HUES48 (cell line): ENCODE results near the gene BICDL1.
"Not testable (repeated sequence)": the region's sequence is repeated elsewhere in the genome, so short reads cannot be mapped to it uniquely, and the experiment has no call there.

Source experiments
- H3K27ac ChIP-seq: one replicate; pipeline ENCODE4 v1.7.0; 2013; ENCODE audit warnings: low read depth, low read length, inconsistent platforms
- H3K27me3 ChIP-seq: 2 replicates; pipeline ENCODE4 v1.6.1; 2013; ENCODE audit warnings: mild to moderate bottlenecking, low read length; ENCODE audit not compliant: control insufficient read depth, insufficient read depth
- H3K36me3 ChIP-seq: 2 replicates; pipeline ENCODE4 v1.6.1; 2013; ENCODE audit warnings: low read length; ENCODE audit not compliant: control insufficient read depth, insufficient read depth
- H3K4me1 ChIP-seq: 2 replicates; pipeline ENCODE4 v1.6.1; 2013; ENCODE audit warnings: mild to moderate bottlenecking, low read length; ENCODE audit not compliant: control insufficient read depth, insufficient read depth
- H3K4me3 ChIP-seq: 2 replicates; pipeline ENCODE4 v1.5.1; 2013; ENCODE audit warnings: mild to moderate bottlenecking, low read depth, low read length
- H3K9ac ChIP-seq: 2 replicates; pipeline ENCODE4 v1.6.1; 2013; ENCODE audit warnings: mild to moderate bottlenecking, low read depth, low read length, moderate library complexity
- H3K9me3 ChIP-seq: 2 replicates; pipeline ENCODE4 v1.6.1; 2013; ENCODE audit warnings: low read length; ENCODE audit not compliant: control insufficient read depth, insufficient read depth

Gene BICDL1

GRCh38 chr12:119964929-119965328 lies 24.1 kb upstream of the BICDL1 start:
- Histone ChIP-seq H3K36me3 (no peaks in the 10 kb centered on the region), H3K4me1 (no peaks in the 10 kb centered on the region), H3K9ac (no peak overlapping the region), H3K9me3 (no peaks in the 10 kb centered on the region), H3K27me3 (no peaks in the 10 kb centered on the region), H3K27ac (no peak overlapping the region), H3K4me3 (no peak overlapping the region)

- H3K9ac ChIP-seq, result no peak overlapping the region
- H3K4me3 ChIP-seq, result no peak overlapping the region
- H3K27ac ChIP-seq, result no peak overlapping the region
- H3K36me3 ChIP-seq, result no peaks in the 10 kb centered on the region
- H3K27me3 ChIP-seq, result no peaks in the 10 kb centered on the region
- no peaks in the 10 kb centered on the region for H3K4me1 ChIP-seq
- no peaks in the 10 kb centered on the region for H3K9me3 ChIP-seq
Observed at GRCh38 chr12:119980242-119980641, 8.8 kb upstream of the BICDL1 start.

GRCh38 chr12:119980702-119981101 lies 8.3 kb upstream of the BICDL1 start:
- H3K4me1 ChIP-seq, H3K36me3 ChIP-seq, H3K27ac ChIP-seq, H3K9ac ChIP-seq, H3K27me3 ChIP-seq, H3K9me3 ChIP-seq, H3K4me3 ChIP-seq: not testable (repeated sequence)

- peak overlapping the region; percentile 77 for H3K27ac ChIP-seq
- peak overlapping the region; percentile 30; the same call in 1 of the 2 replicates for H3K9ac ChIP-seq
- peaks cover 7% of the 10 kb centered on the region; the same call in 1 of the 2 replicates for H3K36me3 ChIP-seq
Observed at GRCh38 chr12:119989361-119989730, 310 bp downstream of the BICDL1 start.

DNA sequence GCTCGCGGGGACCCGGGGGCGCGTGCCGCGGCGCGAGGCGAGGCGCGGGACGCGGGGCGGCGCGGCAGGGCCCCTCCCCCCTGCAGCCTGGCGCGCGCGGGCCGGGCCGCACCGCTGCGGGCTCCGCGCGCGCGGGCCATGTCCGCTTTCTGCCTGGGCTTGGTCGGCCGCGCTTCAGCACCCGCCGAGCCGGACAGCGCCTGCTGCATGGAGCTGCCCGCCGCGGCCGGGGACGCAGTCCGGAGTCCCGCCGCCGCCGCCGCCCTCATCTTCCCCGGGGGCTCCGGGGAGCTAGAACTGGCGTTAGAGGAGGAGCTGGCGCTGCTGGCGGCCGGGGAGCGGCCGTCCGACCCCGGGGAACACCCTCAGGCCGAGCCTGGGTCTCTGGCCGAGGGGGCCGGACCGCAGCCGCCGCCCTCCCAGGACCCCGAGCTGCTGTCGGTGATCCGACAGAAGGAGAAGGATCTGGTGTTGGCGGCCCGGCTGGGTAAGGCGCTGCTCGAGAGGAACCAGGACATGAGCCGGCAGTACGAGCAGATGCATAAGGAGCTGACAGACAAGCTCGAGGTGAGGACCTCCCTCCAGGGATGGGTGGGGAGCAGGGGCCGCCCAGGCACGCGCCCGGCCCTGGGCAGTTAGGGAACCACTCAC lies 820 bp downstream of the BICDL1 start:
- Histone ChIP-seq H3K4me1 (peaks cover 17% of the 10 kb centered on the region), H3K36me3 (peaks cover 7% of the 10 kb centered on the region; the same call in 1 of the 2 replicates), H3K4me3 (peak overlapping the region; percentile 70), H3K9ac (no peak overlapping the region), H3K27ac (no peak overlapping the region), H3K27me3 (peaks cover 12% of the 10 kb centered on the region), H3K9me3 (no peaks in the 10 kb centered on the region)

More at GRCh38 chr12:119989361-119989730, 310 bp downstream of the BICDL1 start:
- Histone ChIP-seq H3K9me3 (no peaks in the 10 kb centered on the region), H3K27me3 (peaks cover 12% of the 10 kb centered on the region), H3K4me1 (peaks cover 17% of the 10 kb centered on the region), H3K4me3 (peak overlapping the region; percentile 80)

GRCh38 chr12:119990382-119990874 lies 1.4 kb downstream of the BICDL1 start:
- H3K9ac ChIP-seq, result no peak overlapping the region
- peaks cover 7% of the 10 kb centered on the region; the same call in 1 of the 2 replicates for H3K36me3 ChIP-seq
- peaks cover 17% of the 10 kb centered on the region for H3K4me1 ChIP-seq
- H3K27ac ChIP-seq, result no peak overlapping the region
- H3K4me3 ChIP-seq, result peak overlapping the region; percentile 70
- peaks cover 12% of the 10 kb centered on the region for H3K27me3 ChIP-seq
- no peaks in the 10 kb centered on the region for H3K9me3 ChIP-seq

- no peaks in the 10 kb centered on the region for H3K9me3 ChIP-seq
- peaks cover 7% of the 10 kb centered on the region; the same call in 1 of the 2 replicates for H3K36me3 ChIP-seq
- H3K4me3 ChIP-seq, result no peak overlapping the region
- peaks cover 17% of the 10 kb centered on the region for H3K4me1 ChIP-seq
- H3K27ac ChIP-seq, result no peak overlapping the region
- H3K9ac ChIP-seq, result no peak overlapping the region
- H3K27me3 ChIP-seq, result peaks cover 8% of the 10 kb centered on the region
Observed at GRCh38 chr12:119992129-119992705, 3.2 kb downstream of the BICDL1 start.

GRCh38 chr12:119994892-119995658 lies 6.0 kb downstream of the BICDL1 start:
- H3K27ac ChIP-seq, result no peak overlapping the region
- H3K9ac ChIP-seq, result no peak overlapping the region
- H3K36me3 ChIP-seq, result peaks cover 7% of the 10 kb centered on the region; the same call in 1 of the 2 replicates
- no peak overlapping the region for H3K4me3 ChIP-seq
- H3K9me3 ChIP-seq, result no peaks in the 10 kb centered on the region
- H3K27me3 ChIP-seq, result no peaks in the 10 kb centered on the region; the same call in 1 of the 2 replicates
- peaks cover 9% of the 10 kb centered on the region for H3K4me1 ChIP-seq

DNA sequence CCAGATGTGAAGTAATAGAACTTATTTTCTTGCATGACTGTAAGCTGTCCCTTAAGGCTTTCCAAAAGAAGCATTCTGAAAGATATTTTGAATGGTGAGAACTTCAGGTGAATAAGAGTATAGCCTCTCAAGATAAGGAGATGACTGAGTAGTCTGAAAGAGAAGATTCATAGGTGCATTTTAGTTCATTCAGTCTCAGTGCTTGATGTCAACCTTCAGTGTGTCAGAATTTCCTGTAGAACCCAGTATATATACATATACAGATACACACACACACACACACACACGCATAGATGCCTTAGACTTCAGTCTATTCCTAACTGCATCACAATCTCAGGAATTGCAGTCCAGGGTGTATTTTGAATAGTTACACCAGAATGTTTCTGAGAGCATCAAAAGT lies 7.4 kb downstream of the BICDL1 start:
- H3K4me3 ChIP-seq, result no peak overlapping the region
- H3K27me3 ChIP-seq, result no peaks in the 10 kb centered on the region
- no peak overlapping the region for H3K27ac ChIP-seq
- H3K9me3 ChIP-seq, result no peaks in the 10 kb centered on the region
- H3K4me1 ChIP-seq, result no peaks in the 10 kb centered on the region
- no peak overlapping the region for H3K9ac ChIP-seq
- H3K36me3 ChIP-seq, result peaks cover 16% of the 10 kb centered on the region

DNA sequence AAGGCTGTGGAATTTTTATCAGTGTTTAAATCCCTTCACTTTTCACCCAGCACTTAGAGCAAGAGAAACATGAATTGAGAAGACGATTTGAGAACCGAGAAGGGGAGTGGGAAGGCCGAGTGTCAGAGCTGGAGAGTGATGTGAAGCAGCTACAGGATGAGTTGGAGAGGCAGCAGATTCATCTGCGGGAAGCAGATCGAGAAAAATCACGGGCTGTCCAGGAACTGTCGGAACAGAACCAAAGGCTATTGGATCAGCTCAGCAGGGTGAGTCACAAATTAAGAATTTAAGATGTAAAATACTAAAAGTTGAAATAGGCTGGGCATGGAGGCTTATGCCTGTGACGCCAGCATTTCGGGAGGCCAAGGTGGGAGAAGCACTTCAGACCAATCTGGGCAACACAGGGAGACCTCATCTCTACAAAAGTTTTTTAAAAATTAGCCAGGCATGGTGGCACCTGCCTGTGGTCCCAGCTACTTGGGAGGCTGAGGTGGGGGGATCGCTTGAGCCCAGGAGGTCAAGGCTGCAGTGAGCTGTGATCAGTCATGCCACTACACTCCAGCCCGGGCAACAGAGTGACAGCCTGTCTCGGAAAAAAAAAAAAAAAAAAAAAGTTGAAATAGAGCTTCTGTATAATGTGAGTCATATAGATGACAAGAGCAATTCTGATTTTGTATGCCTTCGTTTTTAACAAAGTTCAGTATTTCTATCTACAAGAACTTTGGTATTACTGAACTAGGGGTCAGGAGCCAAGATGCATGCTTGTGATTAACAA lies 9.6 kb downstream of the BICDL1 start:
- H3K9ac ChIP-seq, result no peak overlapping the region
- no peak overlapping the region for H3K27ac ChIP-seq
- H3K9me3 ChIP-seq, result no peaks in the 10 kb centered on the region
- no peaks in the 10 kb centered on the region for H3K4me1 ChIP-seq
- H3K36me3 ChIP-seq, result peaks cover 11% of the 10 kb centered on the region
- H3K4me3 ChIP-seq, result no peak overlapping the region
- no peaks in the 10 kb centered on the region for H3K27me3 ChIP-seq
